Kidney (tissue), 14 donors: ENCODE measurements around the gene NCF2. TPM values are rescaled to one million over a fixed set of nuclear protein-coding genes. Genes with fewer than 3 reads are reported as not detected.
A peak's percentile ranks its signal among the peaks of the same experiment; 100 is the strongest.
"Not testable (repeated sequence)": the region's sequence is repeated elsewhere in the genome, so short reads cannot be mapped to it uniquely, and the experiment has no call there.

Experiments used
- DNase-seq, 5 donors: peaks; one replicate each; pipeline ENCODE4 v3.0.0-alpha.2; 2013 to 2020
- FAIRE-seq: peaks from 2 replicates; lab custom pipeline; 2012; peaks lifted over from hg19 to GRCh38; lab: Jason Lieb, UNC
- H3K27ac ChIP-seq, 2 donors: one replicate each; pipeline ENCODE4 v1.7.0; 2013; ENCODE audit warnings: low read depth in 2 of 2, low read length in 2 of 2, inconsistent platforms in 1 of 2
- H3K27me3 ChIP-seq: one replicate; pipeline ENCODE4 v1.7.1; 2013; ENCODE audit warnings: low read length, inconsistent platforms; ENCODE audit not compliant: control insufficient read depth, insufficient read depth
- H3K36me3 ChIP-seq, 3 donors: one replicate each; pipeline versions ENCODE4 v1.7.0 to v1.7.1; 2013; ENCODE audit warnings: low read length in 3 of 3, control low read depth in 1 of 3, inconsistent platforms in 1 of 3; ENCODE audit not compliant: insufficient read depth in 3 of 3, control insufficient read depth in 2 of 3
- H3K4me1 ChIP-seq, 3 donors: one replicate each; pipeline versions ENCODE4 v1.7.0 to v1.7.1; 2013; ENCODE audit warnings: low read length in 3 of 3, inconsistent platforms in 1 of 3, low read depth in 1 of 3; ENCODE audit not compliant: control insufficient read depth in 2 of 3, insufficient read depth in 2 of 3
- H3K4me3 ChIP-seq, 3 donors: one replicate each; pipeline versions ENCODE4 v1.7.0 to v1.8.1; 2013; ENCODE audit warnings: low read length in 3 of 3, control low read depth in 1 of 3, inconsistent platforms in 1 of 3
- H3K9ac ChIP-seq, 3 donors: one replicate each; pipeline versions ENCODE4 v1.7.0 to v1.7.1; 2013; ENCODE audit warnings: low read length in 3 of 3, control low read depth in 1 of 3, inconsistent platforms in 1 of 3
- H3K9me3 ChIP-seq, 3 donors: one replicate each; pipeline versions ENCODE4 v1.7.0 to v1.7.1; 2013; ENCODE audit warnings: low read length in 3 of 3, control low read depth in 1 of 3, inconsistent platforms in 1 of 3; ENCODE audit not compliant: control insufficient read depth in 2 of 3, insufficient read depth in 1 of 3
- CTCF ChIP-seq: IDR thresholded peaks from 3 replicates; pipeline ENCODE4 v1.5.1; 2012; ENCODE audit warnings: mild to moderate bottlenecking, moderate library complexity, borderline replicate concordance; ENCODE audit not compliant: insufficient read depth; ENCODE audit errors: extremely low read depth
- intact Hi-C: fragments of 100-400 bp; cut with DNase I; formaldehyde crosslinking; loops from one replicate; pipeline ENCODE4 v1.11.1; 2022
- polyA plus RNA-seq: library from polyadenylated mRNA; stranded (reverse); fragments of 350-450 nt; fragmentation: Illumina TruSeq; extraction: RNeasy Lipid Tissue Mini Kit (QIAGEN cat#74804); gene quantifications from one replicate; pipeline ENCODE4 v1.2.3, GENCODE V29; 2014; ENCODE audit warnings: low read depth, low replicate concordance; ENCODE audit not compliant: insufficient read depth
- total RNA-seq: library from RNA; stranded (reverse); fragmentation: NEBNext Ultra II Directional; extraction: Animal tissue kit (Norgen Biotek cat#: 25700); gene quantifications from one replicate; pipeline ENCODE4 v1.2.1, GENCODE V29; 2021
- donor health status: control.
- donor health status: control.
- donor health status: control.
- donor health status: control.
- donor health status: control.
- donor health status: DM: yes; HTN: yes; CAD: no.
- donor health status: Normal renal cell carcinoma (clear cell type).

NCF2 gene
- total and polyA plus RNA-seq, 2 donors from 2014 or later = 2.5 to 16.7 TPM

- DNase-seq (peak in 1 of 5 donors; percentile 46), FAIRE-seq (no peak)
- no peak for TF ChIP-seq CTCF
- H3K4me3 ChIP-seq = no peak overlapping the region
- H3K4me1 ChIP-seq = no peaks in the 10 kb centered on the region
- no peaks in the 10 kb centered on the region for H3K27me3 ChIP-seq
- no peak overlapping the region for H3K27ac ChIP-seq
- no peaks in the 10 kb centered on the region for H3K36me3 ChIP-seq
- intact Hi-C loops = no loop called here
- no peaks in the 10 kb centered on the region for H3K9me3 ChIP-seq
- H3K9ac ChIP-seq = no peak overlapping the region
These were observed 29.5 kb upstream of the NCF2 start for GRCh38 chr1:183619781-183620180.

GRCh38 chr1:183618202-183618601, 27.9 kb upstream of the NCF2 start:
- H3K27me3 ChIP-seq, H3K9me3 ChIP-seq, intact Hi-C loops, H3K36me3 ChIP-seq, H3K4me3 ChIP-seq, H3K4me1 ChIP-seq, H3K27ac ChIP-seq, FAIRE-seq, H3K9ac ChIP-seq, DNase-seq: not testable (repeated sequence)

GRCh38 chr1:183612975-183613374, 22.7 kb upstream of the NCF2 start:
- H3K27ac ChIP-seq, H3K4me3 ChIP-seq, intact Hi-C loops, H3K9me3 ChIP-seq, FAIRE-seq, H3K36me3 ChIP-seq, H3K4me1 ChIP-seq, H3K27me3 ChIP-seq, DNase-seq, H3K9ac ChIP-seq: not testable (repeated sequence)

GRCh38 chr1:183612407-183612806, 22.1 kb upstream of the NCF2 start:
- Histone ChIP-seq H3K36me3 (no peaks in the 10 kb centered on the region), H3K27ac (no peak overlapping the region), H3K27me3 (no peaks in the 10 kb centered on the region), H3K9me3 (no peaks in the 10 kb centered on the region), H3K9ac (no peak overlapping the region), H3K4me3 (no peak overlapping the region), H3K4me1 (no peaks in the 10 kb centered on the region)
- no peak for TF ChIP-seq CTCF
- FAIRE-seq = no peak
- intact Hi-C loops = no loop called here
- DNase-seq = no peak

GRCh38 chr1:183611021-183611420, 20.8 kb upstream of the NCF2 start:
- Histone ChIP-seq H3K27ac (no peak overlapping the region), H3K9me3 (no peaks in the 10 kb centered on the region), H3K4me3 (no peak overlapping the region), H3K4me1 (no peaks in the 10 kb centered on the region), H3K9ac (no peak overlapping the region), H3K36me3 (no peaks in the 10 kb centered on the region), H3K27me3 (no peaks in the 10 kb centered on the region)
- intact Hi-C loops = no loop called here
- DNase-seq (no peak), FAIRE-seq (no peak)
- TF ChIP-seq CTCF = no peak
